H9 (cell line): Measurements from ENCODE around the gene STAMBPL1. TPM values are rescaled to one million over a fixed set of nuclear protein-coding genes. Genes with fewer than 3 reads are reported as not detected.
"Not testable (repeated sequence)": the region's sequence is repeated elsewhere in the genome, so short reads cannot be mapped to it uniquely, and the experiment has no call there.

Experiments used
- DNase-seq: peaks from one replicate; pipeline ENCODE4 v3.0.0-alpha.2; 2017
- H2AFZ ChIP-seq: one replicate; pipeline ENCODE4 v1.6.1; 2013; ENCODE audit warnings: mild to moderate bottlenecking, low read length, control low read depth, moderate library complexity
- H2AK5ac ChIP-seq: 2 replicates; pipeline ENCODE4 v1.6.1; 2013; ENCODE audit warnings: low read length, control low read depth, mixed read lengths; ENCODE audit not compliant: insufficient read length
- H2BK120ac ChIP-seq: one replicate; pipeline ENCODE4 v1.6.1; 2013; ENCODE audit warnings: low read depth, mild to moderate bottlenecking, low read length, control low read depth, inconsistent platforms; ENCODE audit not compliant: poor library complexity, severe bottlenecking
- H2BK12ac ChIP-seq: 2 replicates; pipeline ENCODE4 v1.6.1; 2013; ENCODE audit warnings: low read length, control low read depth, mixed read lengths, low read depth; ENCODE audit not compliant: insufficient read length
- H2BK15ac ChIP-seq: 2 replicates; pipeline ENCODE4 v1.6.1; 2013; ENCODE audit warnings: low read depth, low read length, control low read depth
- H2BK20ac ChIP-seq: one replicate; pipeline ENCODE4 v1.6.1; 2013; ENCODE audit warnings: low read depth, mild to moderate bottlenecking, low read length, control low read depth, inconsistent platforms; ENCODE audit not compliant: poor library complexity, severe bottlenecking
- H2BK5ac ChIP-seq: 2 replicates; pipeline ENCODE4 v1.6.1; 2013; ENCODE audit warnings: low read length, control low read depth, mixed read lengths; ENCODE audit not compliant: insufficient read length
- H3K14ac ChIP-seq: 2 replicates; pipeline ENCODE4 v1.6.1; 2013; ENCODE audit warnings: low read length, control low read depth; ENCODE audit not compliant: insufficient read depth
- H3K18ac ChIP-seq: 2 replicates; pipeline ENCODE4 v1.6.1; 2013; ENCODE audit warnings: low read depth, mild to moderate bottlenecking, mixed read lengths, low read length, control low read depth; ENCODE audit not compliant: insufficient read length
- H3K23ac ChIP-seq: 2 replicates; pipeline ENCODE4 v1.6.1; 2013; ENCODE audit warnings: low read length, control low read depth, mixed read lengths, low read depth; ENCODE audit not compliant: insufficient read length
- H3K23me2 ChIP-seq: 2 replicates; pipeline ENCODE4 v1.6.1; 2013; ENCODE audit warnings: low read depth, mild to moderate bottlenecking, mixed read lengths, low read length, control low read depth; ENCODE audit not compliant: insufficient read length, poor library complexity, severe bottlenecking
- H3K27ac ChIP-seq: 2 replicates; pipeline ENCODE4 v1.5.1; 2013; ENCODE audit warnings: low read length, control low read depth, mixed read lengths, low read depth; ENCODE audit not compliant: insufficient read length
- H3K27me3 ChIP-seq: 2 replicates; pipeline ENCODE4 v1.6.1; 2013; ENCODE audit warnings: low read length, control low read depth, inconsistent platforms; ENCODE audit not compliant: insufficient read depth
- H3K4ac ChIP-seq: 2 replicates; pipeline ENCODE4 v1.6.1; 2013; ENCODE audit warnings: low read depth, mild to moderate bottlenecking, control low read depth, inconsistent platforms, low read length, moderate library complexity
- H3K4me1 ChIP-seq: 2 replicates; pipeline ENCODE4 v1.6.1; 2013; ENCODE audit warnings: low read length, control low read depth, inconsistent platforms; ENCODE audit not compliant: insufficient read depth
- H3K4me2 ChIP-seq: 2 replicates; pipeline ENCODE4 v1.6.1; 2013; ENCODE audit warnings: low read length, control low read depth, mixed read lengths; ENCODE audit not compliant: insufficient read length, insufficient read depth
- H3K56ac ChIP-seq: 2 replicates; pipeline ENCODE4 v1.6.1; 2013; ENCODE audit warnings: low read depth, mild to moderate bottlenecking, mixed read lengths, low read length, control low read depth; ENCODE audit not compliant: insufficient read length
- H3K79me1 ChIP-seq: 2 replicates; pipeline ENCODE4 v1.6.1; 2013; ENCODE audit warnings: low read depth, mild to moderate bottlenecking, moderate library complexity, low read length, control low read depth, inconsistent platforms; ENCODE audit not compliant: insufficient read depth, poor library complexity, severe bottlenecking
- H3K79me2 ChIP-seq: 2 replicates; pipeline ENCODE4 v1.6.1; 2013; ENCODE audit warnings: low read length, control low read depth, inconsistent platforms; ENCODE audit not compliant: insufficient read depth
- H3K9ac ChIP-seq: 2 replicates; pipeline ENCODE4 v1.6.1; 2013; ENCODE audit warnings: low read length, control low read depth, mixed read lengths; ENCODE audit not compliant: insufficient read length; ENCODE audit errors: extremely low read depth
- H3K9me3 ChIP-seq: one replicate; pipeline ENCODE4 v1.6.1; 2013; ENCODE audit warnings: low read depth, low read length, inconsistent platforms; ENCODE audit not compliant: control insufficient read depth
- H3T11ph ChIP-seq: one replicate; pipeline ENCODE4 v1.6.1; 2013; ENCODE audit warnings: mild to moderate bottlenecking, low read length, control low read depth, inconsistent platforms
- H4K20me1 ChIP-seq: one replicate; pipeline ENCODE4 v1.6.1; 2013; ENCODE audit not compliant: control insufficient read depth, insufficient read length, insufficient read depth
- H4K5ac ChIP-seq: 2 replicates; pipeline ENCODE4 v1.6.1; 2013; ENCODE audit warnings: low read depth, mild to moderate bottlenecking, mixed read lengths, low read length, control low read depth; ENCODE audit not compliant: insufficient read length
- H4K8ac ChIP-seq: replicated peaks from 2 replicates; pipeline ENCODE4 v1.6.1; 2013; ENCODE audit warnings: low read length, control low read depth, mixed read lengths, low read depth; ENCODE audit not compliant: insufficient read length
- H4K91ac ChIP-seq: 2 replicates; pipeline ENCODE4 v1.6.1; 2013; ENCODE audit warnings: low read depth, mild to moderate bottlenecking, moderate library complexity, mixed read lengths, low read length, control low read depth; ENCODE audit not compliant: insufficient read length
- H3K27ac Mint-ChIP-seq, 3 experiments: 2 replicates in 2 of 3; 3 replicates in 1 of 3; pipeline ENCODE4 v1.8.0; 2020 to 2021; ENCODE audit warnings: mixed read lengths in 3 of 3, mild to moderate bottlenecking in 1 of 3, moderate library complexity in 1 of 3
- H3K27me3 Mint-ChIP-seq: 2 replicates; pipeline ENCODE4 v1.8.0; 2021; ENCODE audit warnings: low read depth, mild to moderate bottlenecking, moderate library complexity, mixed read lengths
- H3K36me3 Mint-ChIP-seq, 3 experiments: 2 replicates in 2 of 3; 3 replicates in 1 of 3; pipeline ENCODE4 v1.8.0; 2020 to 2021; ENCODE audit warnings: low read depth in 3 of 3, mixed read lengths in 3 of 3; ENCODE audit not compliant: insufficient read depth in 1 of 3
- H3K4me1 Mint-ChIP-seq, 2 experiments: 2 replicates each; pipeline ENCODE4 v1.8.0; 2020; ENCODE audit warnings: mixed read lengths in 2 of 2
- H3K4me3 Mint-ChIP-seq, 2 experiments: 2 replicates in 1 of 2; 3 replicates in 1 of 2; pipeline ENCODE4 v1.8.0; 2020 to 2021; ENCODE audit warnings: mild to moderate bottlenecking in 2 of 2, mixed read lengths in 2 of 2, moderate library complexity in 1 of 2
- H3K9me3 Mint-ChIP-seq, 2 experiments: 2 replicates in 1 of 2; 3 replicates in 1 of 2; pipeline ENCODE4 v1.8.0; 2020; ENCODE audit warnings: mild to moderate bottlenecking in 2 of 2, mixed read lengths in 2 of 2, moderate library complexity in 1 of 2
- CTCF ChIP-seq: fragments of 200-600 bp; sonication (generic); conservative IDR thresholded peaks from 3 replicates; pipeline ENCODE4 v1.8.0; 2021; ENCODE audit warnings: antibody characterized with exemption, mild to moderate bottlenecking
- WGBS: extraction: QIAGEN DNeasy Blood & Tissue Kit; methylation state at CpG from one replicate; pipeline ENCODE4 v1.1.7; 2013; ENCODE audit warnings: missing lambda C conversion rate, low lambda C conversion rate, mixed read lengths; ENCODE audit not compliant: insufficient read length; ENCODE audit errors: extremely low coverage; 5-methylcytosine and 5-hydroxymethylcytosine counted together
- total RNA-seq: library from RNA; stranded (reverse); gene quantifications from 2 replicates; pipeline ENCODE4 v1.2.1, GENCODE V29; 2021

STAMBPL1 gene
- total RNA-seq, 1 experiment from 2014 or later = 3.2 TPM

DNA sequence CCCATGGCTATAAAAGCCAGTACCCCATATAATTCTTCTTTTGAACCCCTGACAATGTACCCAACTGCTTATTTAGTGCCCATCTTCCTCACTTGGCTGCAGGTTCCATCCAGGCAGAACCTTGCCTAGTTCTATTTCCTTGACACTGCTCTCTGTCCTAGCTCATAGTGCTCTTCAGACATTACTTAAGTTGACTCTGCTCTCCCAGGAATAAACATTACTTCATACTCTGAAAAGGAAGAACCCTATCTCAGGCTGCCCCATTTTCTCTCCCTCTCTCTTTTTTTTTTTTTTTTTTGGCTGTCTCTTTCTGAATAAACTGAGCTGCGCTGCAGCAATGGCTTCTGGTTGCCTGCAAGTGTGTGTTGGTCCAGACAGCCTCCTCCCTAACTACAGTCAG, 51.5 kb downstream of the STAMBPL1 start:
- no peak overlapping the region for H4K91ac ChIP-seq
- no peak overlapping the region for H3K18ac ChIP-seq
- no peak overlapping the region for H3K23ac ChIP-seq
- H2BK120ac ChIP-seq = no peak overlapping the region
- no peak for DNase-seq
- Mint-ChIP-seq H3K9me3 (no peaks in the 10 kb centered on the region), H3K4me3 (no peak overlapping the region), H3K4me1 (peaks cover 13 to 20% of the 10 kb centered on the region in 2 experiments), H3K27ac (peak overlapping the region in 1 of 3 experiments; percentile 34; a peak in 1 of 7 replicates), H3K27me3 (no peaks in the 10 kb centered on the region), H3K36me3 (no peaks in the 10 kb centered on the region)
- no peak overlapping the region for H3K27ac ChIP-seq
- no peak overlapping the region for H2AK5ac ChIP-seq
- H4K5ac ChIP-seq = no peak overlapping the region
- no peak overlapping the region for H3T11ph ChIP-seq
- no peak overlapping the region for H4K8ac ChIP-seq
- no peak overlapping the region for H3K14ac ChIP-seq
- no peaks in the 10 kb centered on the region for H3K27me3 ChIP-seq
- no peak overlapping the region for H3K4ac ChIP-seq
- no peak overlapping the region for H2AFZ ChIP-seq
- H3K4me2 ChIP-seq = no peak overlapping the region
- H3K9ac ChIP-seq = no peak overlapping the region
- no peak overlapping the region for H3K56ac ChIP-seq
- TF ChIP-seq CTCF = no peak
- no peaks in the 10 kb centered on the region for H3K23me2 ChIP-seq
- no peaks in the 10 kb centered on the region for H3K79me1 ChIP-seq
- no peak overlapping the region for H2BK20ac ChIP-seq
- no peaks in the 10 kb centered on the region for H3K79me2 ChIP-seq
- no peaks in the 10 kb centered on the region for H3K9me3 ChIP-seq
- no CpG with 5 or more reads among the region's 1 CpG for WGBS
- no peaks in the 10 kb centered on the region for H4K20me1 ChIP-seq
- no peak overlapping the region for H2BK15ac ChIP-seq
- H3K4me1 ChIP-seq = no peaks in the 10 kb centered on the region; the same call in 1 of the 2 replicates
- no peak overlapping the region for H2BK5ac ChIP-seq
- no peak overlapping the region for H2BK12ac ChIP-seq

DNA sequence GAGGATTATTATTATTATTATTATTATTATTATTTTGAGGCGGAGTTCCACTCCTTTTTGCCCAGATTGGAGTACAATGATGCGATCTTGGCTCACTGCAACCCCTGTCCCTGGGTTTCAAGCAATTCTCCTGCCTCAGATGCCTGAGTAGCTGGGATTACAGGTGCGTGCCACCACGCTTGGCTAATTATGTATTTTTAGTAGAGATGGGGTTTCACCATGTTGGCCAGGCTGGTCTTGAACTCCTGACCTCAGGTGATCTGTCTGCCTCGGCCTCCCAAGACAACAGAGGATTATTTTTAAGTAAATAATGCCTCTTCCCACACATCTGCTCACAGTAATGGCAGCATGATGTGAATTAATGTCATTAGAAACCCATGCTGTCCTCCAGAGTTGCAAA, 52.0 kb downstream of the STAMBPL1 start:
- not testable (repeated sequence) for H4K8ac ChIP-seq, H3K27me3 Mint-ChIP-seq, H3K23ac ChIP-seq, H3T11ph ChIP-seq, H3K4ac ChIP-seq, H3K79me1 ChIP-seq, H2AK5ac ChIP-seq, H2BK15ac ChIP-seq, H4K5ac ChIP-seq, H3K79me2 ChIP-seq, H4K20me1 ChIP-seq, H2BK12ac ChIP-seq, H3K9ac ChIP-seq, H3K36me3 Mint-ChIP-seq, H2BK20ac ChIP-seq, H3K4me3 Mint-ChIP-seq, H3K27me3 ChIP-seq, H2BK120ac ChIP-seq, H2BK5ac ChIP-seq, H4K91ac ChIP-seq, DNase-seq, H3K9me3 ChIP-seq, H3K9me3 Mint-ChIP-seq, H3K56ac ChIP-seq, H3K27ac Mint-ChIP-seq, H3K18ac ChIP-seq, H2AFZ ChIP-seq, H3K27ac ChIP-seq, H3K4me1 ChIP-seq, H3K14ac ChIP-seq, H3K23me2 ChIP-seq, H3K4me2 ChIP-seq
- WGBS = no CpG with 5 or more reads among the region's 5 CpGs
- peaks cover 13 to 16% of the 10 kb centered on the region in 2 experiments for H3K4me1 Mint-ChIP-seq
